Endothelial cell (in vitro differentiated cells): ENCODE data around the gene ELL3. TPM values are rescaled to one million over a fixed set of nuclear protein-coding genes. Genes with fewer than 3 reads are reported as not detected.

Source experiments
- DNase-seq: peaks from one replicate; pipeline ENCODE4 v3.0.0; 2021; ENCODE audit warnings: low spot score
- H3K27ac Mint-ChIP-seq: one replicate; pipeline ENCODE4 v1.8.0; 2021; ENCODE audit warnings: mixed read lengths, inconsistent platforms; ENCODE audit not compliant: unreplicated experiment
- H3K27me3 Mint-ChIP-seq: one replicate; pipeline ENCODE4 v1.8.0; 2021; ENCODE audit warnings: mild to moderate bottlenecking, moderate library complexity, mixed read lengths, inconsistent platforms; ENCODE audit not compliant: unreplicated experiment
- H3K36me3 Mint-ChIP-seq: one replicate; pipeline ENCODE4 v1.8.0; 2021; ENCODE audit warnings: mild to moderate bottlenecking, low read depth, mixed read lengths, inconsistent platforms; ENCODE audit not compliant: unreplicated experiment
- H3K4me1 Mint-ChIP-seq: one replicate; pipeline ENCODE4 v1.8.0; 2021; ENCODE audit warnings: mild to moderate bottlenecking, mixed read lengths, inconsistent platforms; ENCODE audit not compliant: unreplicated experiment
- H3K4me3 Mint-ChIP-seq: one replicate; pipeline ENCODE4 v1.8.0; 2021; ENCODE audit warnings: mild to moderate bottlenecking, mixed read lengths, inconsistent platforms; ENCODE audit not compliant: unreplicated experiment
- H3K9me3 Mint-ChIP-seq: one replicate; pipeline ENCODE4 v1.8.0; 2021; ENCODE audit warnings: mixed read lengths, inconsistent platforms; ENCODE audit not compliant: unreplicated experiment
- CTCF ChIP-seq: fragments of 200-600 bp; sonication (generic); IDR thresholded peaks from one replicate; pipeline ENCODE4 v1.5.0; 2021; ENCODE audit warnings: antibody characterized with exemption; ENCODE audit not compliant: unreplicated experiment
- total RNA-seq: library from RNA; stranded (reverse); fragmentation: NEBNext Ultra II Directional; extraction: Animal tissue kit (Norgen Biotek cat#: 25700); gene quantifications from one replicate; pipeline ENCODE4 v1.2.1, GENCODE V29; 2021; ENCODE audit not compliant: unreplicated experiment

Gene ELL3
- total RNA-seq, 1 donor from 2014 or later = 1.9 TPM

GRCh38 chr15:43799209-43799944 lies 22.6 kb upstream of the ELL3 start:
- Mint-ChIP-seq H3K4me3 (peak overlapping the region; percentile 100), H3K27ac (peak overlapping the region; percentile 52), H3K27me3 (peaks cover 11% of the 10 kb centered on the region), H3K36me3 (peaks cover 53% of the 10 kb centered on the region), H3K4me1 (peaks cover 37% of the 10 kb centered on the region), H3K9me3 (no peaks in the 10 kb centered on the region)
- no peak for DNase-seq
- no peak for TF ChIP-seq CTCF

GRCh38 chr15:43796566-43796965 lies 19.8 kb upstream of the ELL3 start:
- peak overlapping the region; percentile 52 for H3K27ac Mint-ChIP-seq
- no peaks in the 10 kb centered on the region for H3K9me3 Mint-ChIP-seq
- peaks cover 56% of the 10 kb centered on the region for H3K4me1 Mint-ChIP-seq
- TF ChIP-seq CTCF = no peak
- H3K4me3 Mint-ChIP-seq = peak overlapping the region; percentile 72
- peaks cover 29% of the 10 kb centered on the region for H3K27me3 Mint-ChIP-seq
- peaks cover 63% of the 10 kb centered on the region for H3K36me3 Mint-ChIP-seq
- DNase-seq = no peak

- no peaks in the 10 kb centered on the region for H3K9me3 Mint-ChIP-seq
- H3K4me1 Mint-ChIP-seq = peaks cover 54% of the 10 kb centered on the region
- DNase-seq = no peak
- H3K36me3 Mint-ChIP-seq = peaks cover 63% of the 10 kb centered on the region
- H3K27me3 Mint-ChIP-seq = peaks cover 32% of the 10 kb centered on the region
- no peak for TF ChIP-seq CTCF
- H3K27ac Mint-ChIP-seq = no peak overlapping the region
- H3K4me3 Mint-ChIP-seq = peak overlapping the region; percentile 72
Measured at GRCh38 chr15:43795997-43796396, 19.2 kb upstream of the ELL3 start.

GRCh38 chr15:43795197-43795596 lies 18.4 kb upstream of the ELL3 start:
- Mint-ChIP-seq H3K4me1 (peaks cover 47% of the 10 kb centered on the region), H3K9me3 (no peaks in the 10 kb centered on the region), H3K27ac (no peak overlapping the region), H3K4me3 (peak overlapping the region; percentile 72), H3K27me3 (peaks cover 29% of the 10 kb centered on the region), H3K36me3 (peaks cover 61% of the 10 kb centered on the region)
- no peak for DNase-seq
- no peak for TF ChIP-seq CTCF

- H3K4me3 Mint-ChIP-seq = peak overlapping the region; percentile 99
- peaks cover 53% of the 10 kb centered on the region for H3K36me3 Mint-ChIP-seq
- peak overlapping the region; percentile 9 for H3K27ac Mint-ChIP-seq
- H3K27me3 Mint-ChIP-seq = peaks cover 28% of the 10 kb centered on the region
- H3K4me1 Mint-ChIP-seq = peaks cover 43% of the 10 kb centered on the region
- no peak for TF ChIP-seq CTCF
- no peaks in the 10 kb centered on the region for H3K9me3 Mint-ChIP-seq
- DNase-seq = no peak
Measured at GRCh38 chr15:43794269-43795037, 17.7 kb upstream of the ELL3 start.
